ENCODE data around the gene GRID1.

DNA sequence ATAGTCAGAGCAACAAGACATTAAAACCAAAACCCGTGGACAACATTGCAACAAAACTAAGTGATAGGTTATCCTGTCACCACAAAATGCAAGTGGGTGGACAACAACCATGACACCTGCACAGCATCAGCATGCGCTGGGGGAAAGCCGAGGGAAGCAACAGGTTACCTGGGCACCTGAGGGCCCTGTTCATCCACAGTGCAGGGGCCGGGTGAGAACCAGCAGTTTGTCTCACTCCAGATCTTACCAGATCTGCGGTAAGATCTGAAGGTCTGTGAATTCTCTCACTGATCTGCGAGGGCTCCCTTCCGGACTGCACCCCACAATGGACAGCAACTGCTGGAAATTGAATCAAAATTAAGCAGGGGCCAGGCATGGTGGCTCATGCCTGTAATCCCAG lies 30.5 kb upstream of the GRID1 start:
- no peak for TF ChIP-seq EZH2 (IDR thresholded peaks at IDR 0.05; ENCODE audit: insufficient read depth, low read length)
- TF ChIP-seq, protein P1, sequence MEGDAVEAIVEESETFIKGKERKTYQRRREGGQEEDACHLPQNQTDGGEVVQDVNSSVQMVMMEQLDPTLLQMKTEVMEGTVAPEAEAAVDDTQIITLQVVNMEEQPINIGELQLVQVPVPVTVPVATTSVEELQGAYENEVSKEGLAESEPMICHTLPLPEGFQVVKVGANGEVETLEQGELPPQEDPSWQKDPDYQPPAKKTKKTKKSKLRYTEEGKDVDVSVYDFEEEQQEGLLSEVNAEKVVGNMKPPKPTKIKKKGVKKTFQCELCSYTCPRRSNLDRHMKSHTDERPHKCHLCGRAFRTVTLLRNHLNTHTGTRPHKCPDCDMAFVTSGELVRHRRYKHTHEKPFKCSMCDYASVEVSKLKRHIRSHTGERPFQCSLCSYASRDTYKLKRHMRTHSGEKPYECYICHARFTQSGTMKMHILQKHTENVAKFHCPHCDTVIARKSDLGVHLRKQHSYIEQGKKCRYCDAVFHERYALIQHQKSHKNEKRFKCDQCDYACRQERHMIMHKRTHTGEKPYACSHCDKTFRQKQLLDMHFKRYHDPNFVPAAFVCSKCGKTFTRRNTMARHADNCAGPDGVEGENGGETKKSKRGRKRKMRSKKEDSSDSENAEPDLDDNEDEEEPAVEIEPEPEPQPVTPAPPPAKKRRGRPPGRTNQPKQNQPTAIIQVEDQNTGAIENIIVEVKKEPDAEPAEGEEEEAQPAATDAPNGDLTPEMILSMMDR (IDR thresholded peaks at IDR 0.05; ENCODE audit: insufficient read depth, low read depth, low read length), result no peak
